Gastrocnemius medialis (tissue), 4 donors: ENCODE measurements around the gene DPP10. TPM values are rescaled to one million over a fixed set of nuclear protein-coding genes. Genes with fewer than 3 reads are reported as not detected.

Experiments used
- ATAC-seq, 2 donors: fragments of 150-250 bp; one replicate each; pipeline ENCODE4 v1.9.1; 2016
- DNase-seq, 2 donors: peaks; one replicate each; pipeline ENCODE4 v3.0.0-alpha.2; 2019
- H3K27ac ChIP-seq, 4 donors: fragments of 200-600 bp; sonication (generic); 1 replicate in 1 of 4; 2 replicates in 3 of 4; pipeline ENCODE4 v1.5.1; 2016 to 2018; ENCODE audit warnings: mild to moderate bottlenecking in 2 of 4, moderate library complexity in 1 of 4
- H3K27me3 ChIP-seq, 3 donors: fragments of 200-600 bp; sonication (generic) in 2 of 3; 1 replicate in 1 of 3; 2 replicates in 2 of 3; pipeline versions ENCODE4 v1.5.1 to v1.6.0; 2016 to 2019; ENCODE audit warnings: mild to moderate bottlenecking in 1 of 3, moderate library complexity in 1 of 3
- H3K36me3 ChIP-seq, 2 donors: fragments of 200-600 bp; sonication (generic) in 1 of 2; one replicate each; pipeline ENCODE4 v1.5.1; 2017 to 2018
- H3K4me1 ChIP-seq, 2 donors: fragments of 200-600 bp; sonication (generic) in 1 of 2; one replicate each; pipeline ENCODE4 v1.5.1; 2016 to 2017; ENCODE audit warnings: mild to moderate bottlenecking in 2 of 2
- H3K4me3 ChIP-seq, 4 donors: fragments of 200-600 bp; sonication (generic) in 3 of 4; 1 replicate in 1 of 4; 2 replicates in 3 of 4; pipeline ENCODE4 v1.5.1; 2016 to 2019; ENCODE audit warnings: mild to moderate bottlenecking in 2 of 4
- H3K9me3 ChIP-seq, 3 donors: fragments of 200-600 bp; sonication (generic) in 2 of 3; 1 replicate in 1 of 3; 2 replicates in 2 of 3; pipeline ENCODE4 v1.5.1; 2016 to 2019
- POLR2A ChIP-seq, 2 donors: fragments of 450-650 bp; IDR thresholded peaks; one replicate each; pipeline ENCODE4 v1.6.1; 2017; ENCODE audit warnings: antibody characterized with exemption in 2 of 2, mild to moderate bottlenecking in 2 of 2, moderate library complexity in 2 of 2
- in situ Hi-C, 4 donors: fragments of 200-750 bp; cut with MboI; loops; one replicate each; pipeline versions ENCODE4 v1.15.0 to v1.8.0; 2017; ENCODE audit warnings: low sequenced_read_pairs in 4 of 4
- intact Hi-C: fragments of 100-400 bp; cut with DNase I; formaldehyde crosslinking; loops from one replicate; pipeline ENCODE4 v1.15.1; 2023; ENCODE audit warnings: low total_unique reads
- total RNA-seq, 4 donors: library from RNA; depleted of rRNA; stranded (reverse); fragments of >200 nt; gene quantifications; one replicate each; pipeline versions ENCODE4 v1.1.0 to v1.2.3, GENCODE V29; 2016
- TF ChIP-seq, protein P1 (sequence below), 5 experiments: fragments of 450-650 bp in 3 of 5; fragments of 200-600 bp in 2 of 5; sonication (generic) in 2 of 5; IDR thresholded peaks in 4 of 5; conservative IDR thresholded peaks in 1 of 5; 1 replicate in 4 of 5; 2 replicates in 1 of 5; pipeline ENCODE4 v1.5.1; 2016 to 2019; ENCODE audit warnings: antibody characterized with exemption in 5 of 5, mild to moderate bottlenecking in 3 of 5, moderate library complexity in 3 of 5

The DPP10 gene
- total RNA-seq, 4 donors from 2014 or later, result not detected

DNA sequence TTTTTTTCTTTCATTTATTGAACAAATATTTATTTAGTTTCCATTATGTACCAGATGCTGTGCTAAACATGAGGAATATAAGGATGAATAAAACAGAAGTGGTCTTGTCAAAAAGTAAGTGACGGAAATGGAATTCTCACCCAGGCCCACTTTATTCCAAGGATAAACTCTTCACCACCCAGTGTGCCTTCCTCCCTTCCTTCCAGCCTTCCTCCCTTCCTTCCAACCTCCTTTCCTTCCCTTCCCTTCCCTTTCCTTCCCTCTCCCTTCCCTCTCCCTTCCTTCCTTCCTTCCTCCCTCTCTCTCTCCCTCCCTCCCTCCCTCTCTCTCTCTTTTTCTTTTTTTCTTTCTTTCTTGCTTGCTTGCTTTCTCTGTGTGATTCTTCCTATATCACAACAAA, 240.8 kb downstream of the DPP10 start:
- intact Hi-C loops, result no loop called here
- Histone ChIP-seq H3K36me3 (no peaks in the 10 kb centered on the region), H3K4me3 (no peak overlapping the region), H3K27me3 (no peaks in the 10 kb centered on the region), H3K9me3 (no peaks in the 10 kb centered on the region), H3K4me1 (no peaks in the 10 kb centered on the region), H3K27ac (no peak overlapping the region)
- no peak for TF ChIP-seq POLR2A (IDR thresholded peaks at IDR 0.05)
- TF ChIP-seq, protein P1, sequence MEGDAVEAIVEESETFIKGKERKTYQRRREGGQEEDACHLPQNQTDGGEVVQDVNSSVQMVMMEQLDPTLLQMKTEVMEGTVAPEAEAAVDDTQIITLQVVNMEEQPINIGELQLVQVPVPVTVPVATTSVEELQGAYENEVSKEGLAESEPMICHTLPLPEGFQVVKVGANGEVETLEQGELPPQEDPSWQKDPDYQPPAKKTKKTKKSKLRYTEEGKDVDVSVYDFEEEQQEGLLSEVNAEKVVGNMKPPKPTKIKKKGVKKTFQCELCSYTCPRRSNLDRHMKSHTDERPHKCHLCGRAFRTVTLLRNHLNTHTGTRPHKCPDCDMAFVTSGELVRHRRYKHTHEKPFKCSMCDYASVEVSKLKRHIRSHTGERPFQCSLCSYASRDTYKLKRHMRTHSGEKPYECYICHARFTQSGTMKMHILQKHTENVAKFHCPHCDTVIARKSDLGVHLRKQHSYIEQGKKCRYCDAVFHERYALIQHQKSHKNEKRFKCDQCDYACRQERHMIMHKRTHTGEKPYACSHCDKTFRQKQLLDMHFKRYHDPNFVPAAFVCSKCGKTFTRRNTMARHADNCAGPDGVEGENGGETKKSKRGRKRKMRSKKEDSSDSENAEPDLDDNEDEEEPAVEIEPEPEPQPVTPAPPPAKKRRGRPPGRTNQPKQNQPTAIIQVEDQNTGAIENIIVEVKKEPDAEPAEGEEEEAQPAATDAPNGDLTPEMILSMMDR (IDR thresholded peaks at IDR 0.05 in 4 of 5, conservative IDR thresholded peaks at IDR 0.05 in 1 of 5), result no peak
- in situ Hi-C loops, result no loop called here
- ATAC-seq, result no peak
- DNase-seq, result no peak

DNA sequence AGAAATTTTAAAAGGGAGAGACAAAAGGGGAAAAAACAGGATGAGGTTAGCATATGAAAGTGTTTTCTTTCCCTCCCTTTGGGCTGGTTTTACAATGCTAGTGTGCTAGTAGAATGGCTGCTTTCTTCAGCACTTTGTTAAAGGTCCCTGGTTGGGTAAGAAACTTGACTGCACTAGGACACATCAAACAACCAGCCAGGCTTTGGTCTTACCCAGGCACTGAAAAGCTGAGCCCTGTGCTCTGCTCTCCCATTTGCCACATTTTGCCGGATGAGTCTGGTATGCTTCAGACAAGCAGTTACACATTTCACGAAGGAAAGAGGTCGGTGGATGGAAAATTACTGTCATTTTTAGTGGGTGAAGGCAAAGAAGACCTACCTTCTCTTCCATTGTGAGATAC, 242.0 kb downstream of the DPP10 start:
- intact Hi-C loops, result no loop called here

DNA sequence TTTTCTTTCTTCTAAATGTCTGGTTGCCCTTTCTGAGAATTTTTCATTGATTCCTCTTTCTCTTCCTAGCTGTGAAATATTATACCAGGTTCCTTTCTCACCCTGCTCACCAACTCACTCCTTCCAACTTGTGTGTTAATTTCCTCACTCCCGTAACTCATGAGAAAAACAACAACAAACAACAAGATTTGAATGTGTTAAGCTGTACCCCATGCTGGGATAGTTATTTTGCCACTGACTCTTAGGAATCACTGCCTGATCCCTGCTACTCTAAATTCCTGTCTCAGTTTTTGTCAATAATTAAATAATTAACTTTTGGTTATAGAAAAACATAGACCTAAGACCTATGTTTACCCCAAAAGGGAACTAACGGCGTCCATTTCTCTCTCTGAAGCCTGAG, 242.7 kb downstream of the DPP10 start:
- Histone ChIP-seq H3K27me3 (no peaks in the 10 kb centered on the region), H3K4me3 (no peak overlapping the region), H3K4me1 (no peaks in the 10 kb centered on the region), H3K27ac (no peak overlapping the region), H3K9me3 (no peaks in the 10 kb centered on the region), H3K36me3 (no peaks in the 10 kb centered on the region)
- DNase-seq, result no peak
- intact Hi-C loops, result no loop called here
- ATAC-seq, result no peak
- in situ Hi-C loops, result no loop called here
- TF ChIP-seq, protein P1 (IDR thresholded peaks at IDR 0.05 in 4 of 5, conservative IDR thresholded peaks at IDR 0.05 in 1 of 5), result no peak

More for the DNA sequence above, 242.0 kb downstream of the DPP10 start:
- no peak for ATAC-seq
- H3K27me3 ChIP-seq, result no peaks in the 10 kb centered on the region
- no peaks in the 10 kb centered on the region for H3K36me3 ChIP-seq
- TF ChIP-seq POLR2A (IDR thresholded peaks at IDR 0.05), result no peak
- TF ChIP-seq, protein P1 (IDR thresholded peaks at IDR 0.05 in 4 of 5, conservative IDR thresholded peaks at IDR 0.05 in 1 of 5), result no peak
- no peak overlapping the region for H3K4me3 ChIP-seq
- in situ Hi-C loops, result no loop called here
- H3K4me1 ChIP-seq, result no peaks in the 10 kb centered on the region
- H3K9me3 ChIP-seq, result no peaks in the 10 kb centered on the region
- no peak overlapping the region for H3K27ac ChIP-seq
- no peak for DNase-seq

DNA sequence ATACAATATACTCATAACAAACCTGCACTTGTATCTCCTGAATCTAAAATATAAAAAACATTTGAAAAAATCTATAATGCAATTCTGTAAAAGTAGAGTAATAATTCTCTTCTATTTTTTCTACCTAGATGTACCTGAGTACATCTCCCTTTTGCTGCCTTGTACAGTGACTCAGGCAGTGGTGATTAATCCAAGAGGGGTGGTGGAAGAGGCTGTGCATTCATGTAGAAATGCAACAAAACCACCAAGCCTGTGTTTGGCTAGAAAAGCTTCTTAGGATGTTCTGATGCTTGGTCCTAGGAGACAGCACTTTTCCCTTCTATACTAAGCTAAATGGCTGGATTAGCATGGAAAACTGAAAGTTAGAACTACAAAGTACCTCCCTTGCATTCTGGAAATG, 245.8 kb downstream of the DPP10 start:
- Histone ChIP-seq H3K4me3 (no peak overlapping the region), H3K9me3 (no peaks in the 10 kb centered on the region), H3K27me3 (no peaks in the 10 kb centered on the region), H3K4me1 (no peaks in the 10 kb centered on the region), H3K36me3 (no peaks in the 10 kb centered on the region), H3K27ac (no peak overlapping the region)
- intact Hi-C loops (no loop called here), in situ Hi-C loops (no loop called here)
- DNase-seq, result no peak
- no peak for ATAC-seq
- TF ChIP-seq, protein P1 (IDR thresholded peaks at IDR 0.05 in 4 of 5, conservative IDR thresholded peaks at IDR 0.05 in 1 of 5), result no peak
- no peak for TF ChIP-seq POLR2A (IDR thresholded peaks at IDR 0.05)

DNA sequence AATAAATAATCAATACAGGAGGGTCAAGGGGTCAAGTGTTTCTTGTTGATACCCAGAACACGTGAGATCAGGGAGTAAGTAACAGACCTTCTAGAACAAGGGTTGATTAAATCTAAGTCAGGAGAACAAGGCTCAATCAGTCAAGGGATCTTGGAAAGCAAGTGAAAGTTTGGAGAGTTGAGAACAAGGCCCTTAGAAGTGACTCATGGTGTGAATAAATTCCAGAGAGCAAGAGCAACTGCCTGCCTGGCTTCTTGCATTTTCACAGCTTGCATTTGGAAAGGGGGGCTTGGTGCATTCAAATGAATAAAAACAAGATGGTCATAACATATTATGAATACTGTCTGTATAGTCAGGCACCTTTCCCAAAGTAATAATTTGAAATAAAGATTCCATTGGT, 256.1 kb downstream of the DPP10 start:
- no peaks in the 10 kb centered on the region for H3K4me1 ChIP-seq
- no peaks in the 10 kb centered on the region for H3K9me3 ChIP-seq
- H3K36me3 ChIP-seq, result no peaks in the 10 kb centered on the region
- ATAC-seq (no peak), DNase-seq (no peak)
- no peak overlapping the region for H3K4me3 ChIP-seq
- in situ Hi-C loops (no loop called here), intact Hi-C loops (no loop called here)
- TF ChIP-seq POLR2A (IDR thresholded peaks at IDR 0.05), result no peak
- TF ChIP-seq, protein P1 (IDR thresholded peaks at IDR 0.05 in 4 of 5, conservative IDR thresholded peaks at IDR 0.05 in 1 of 5), result no peak
- no peak overlapping the region for H3K27ac ChIP-seq
- no peaks in the 10 kb centered on the region for H3K27me3 ChIP-seq
